Karpas-422 (cell line): ENCODE measurements around the gene PTPRD. TPM values are rescaled to one million over a fixed set of nuclear protein-coding genes. Genes with fewer than 3 reads are reported as not detected.

Experiments used
- DNase-seq: peaks from one replicate; pipeline ENCODE4 v3.0.0-alpha.2; 2015
- H2AFZ ChIP-seq: fragments of 200-600 bp; sonication (generic); 2 replicates; pipeline ENCODE4 v1.6.1; 2014; ENCODE audit warnings: antibody characterized with exemption, low read length, mixed read lengths
- H3K27ac ChIP-seq: fragments of 200-600 bp; sonication (generic); 2 replicates; pipeline ENCODE4 v1.5.1; 2014; ENCODE audit warnings: mild to moderate bottlenecking, low read length, moderate library complexity
- H3K27me3 ChIP-seq: fragments of 200-600 bp; sonication (generic); 2 replicates; pipeline ENCODE4 v1.6.1; 2014; ENCODE audit warnings: low read length, mixed read lengths
- H3K36me3 ChIP-seq: fragments of 200-600 bp; sonication (generic); 2 replicates; pipeline ENCODE4 v1.6.1; 2014; ENCODE audit warnings: low read length, mixed read lengths; ENCODE audit not compliant: insufficient read depth
- H3K4me1 ChIP-seq: fragments of 200-600 bp; sonication (generic); 2 replicates; pipeline ENCODE4 v1.6.1; 2014; ENCODE audit warnings: mild to moderate bottlenecking, low read length, mixed read lengths
- H3K4me2 ChIP-seq: fragments of 200-600 bp; sonication (generic); 2 replicates; pipeline ENCODE4 v1.6.1; 2014; ENCODE audit warnings: low read length, low read depth, mild to moderate bottlenecking; ENCODE audit not compliant: poor library complexity, severe bottlenecking
- H3K4me3 ChIP-seq: fragments of 200-600 bp; sonication (generic); 2 replicates; pipeline ENCODE4 v1.5.1; 2014; ENCODE audit warnings: mild to moderate bottlenecking, antibody characterized with exemption, low read length, mixed read lengths
- H3K79me2 ChIP-seq: fragments of 200-600 bp; sonication (generic); 2 replicates; pipeline ENCODE4 v1.6.1; 2014; ENCODE audit warnings: mild to moderate bottlenecking, low read length, mixed read lengths
- H3K9ac ChIP-seq: fragments of 200-600 bp; sonication (generic); 2 replicates; pipeline ENCODE4 v1.6.0; 2014; ENCODE audit warnings: low read length
- H3K9me2 ChIP-seq: fragments of 200-600 bp; sonication (generic), shearing (Covaris generic); replicated peaks from 2 replicates; pipeline ENCODE4 v1.6.0; 2014; ENCODE audit warnings: mild to moderate bottlenecking, low read length, moderate library complexity; ENCODE audit not compliant: insufficient read depth
- H3K9me3 ChIP-seq: fragments of 300-700, 200-600 bp; sonication (generic); 2 replicates; pipeline ENCODE4 v1.6.1; 2014; ENCODE audit warnings: low read length, mixed read lengths
- H4K20me1 ChIP-seq: fragments of 200-600 bp; sonication (generic); 2 replicates; pipeline ENCODE4 v1.6.1; 2014; ENCODE audit warnings: mild to moderate bottlenecking, antibody characterized with exemption, low read length, low read depth; ENCODE audit not compliant: insufficient read depth
- total RNA-seq: library from RNA; depleted of rRNA; stranded (reverse); fragments of >200 nt; shearing (Covaris generic); gene quantifications from 2 replicates; pipeline ENCODE4 v1.2.3, GENCODE V29; 2014; ENCODE audit warnings: low replicate concordance

The PTPRD gene
- total RNA-seq, 1 experiment from 2014 or later: 0.63 TPM

DNA sequence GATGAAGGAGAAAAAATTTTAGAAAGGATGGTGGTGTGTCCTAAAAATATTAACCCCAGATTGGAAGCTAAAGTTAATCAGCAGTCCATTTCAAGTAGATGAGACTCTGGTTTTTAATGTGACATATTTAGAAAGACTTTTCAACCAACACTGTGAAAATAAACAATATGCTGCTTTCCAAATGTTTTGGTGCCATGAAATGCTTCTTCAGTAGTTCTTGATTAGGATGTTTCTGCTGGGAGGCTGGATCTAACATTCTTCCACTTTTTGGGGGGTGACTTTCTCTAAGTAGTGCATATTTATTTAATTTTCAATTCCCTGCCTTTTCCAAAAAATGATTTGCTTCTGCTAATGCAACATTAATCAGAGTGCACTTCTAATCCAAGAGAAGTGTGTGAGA, 2219.9 kb downstream of the PTPRD start:
- Histone ChIP-seq H3K4me1 (no peaks in the 10 kb centered on the region), H3K9me2 (no peaks in the 10 kb centered on the region), H4K20me1 (no peaks in the 10 kb centered on the region), H3K27ac (no peak overlapping the region), H3K4me3 (no peak overlapping the region), H3K36me3 (no peaks in the 10 kb centered on the region), H3K4me2 (no peak overlapping the region), H3K9me3 (peaks cover 18% of the 10 kb centered on the region; the same call in 1 of the 2 replicates), H2AFZ (no peak overlapping the region), H3K27me3 (no peaks in the 10 kb centered on the region), H3K9ac (no peak overlapping the region), H3K79me2 (no peaks in the 10 kb centered on the region)
- no peak for DNase-seq

DNA sequence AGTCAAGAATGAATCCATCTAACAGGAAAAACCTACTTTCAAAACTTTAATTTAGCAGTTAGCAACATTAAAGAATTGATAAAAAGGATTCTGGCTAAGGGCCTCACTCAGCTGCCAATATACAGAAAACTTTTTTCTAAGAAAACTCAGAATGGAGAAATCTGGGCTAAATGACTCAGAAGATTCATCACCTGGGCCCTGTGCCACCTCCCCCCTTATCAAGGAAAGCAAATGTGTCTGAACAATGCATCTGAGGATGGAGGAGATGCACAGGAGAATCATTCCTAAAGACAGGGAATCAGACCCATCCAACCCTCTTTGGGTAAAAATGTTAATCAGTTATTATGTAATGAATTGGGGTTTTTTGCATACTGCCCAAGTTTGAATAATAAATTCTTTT, 2221.2 kb downstream of the PTPRD start:
- Histone ChIP-seq H3K9me3 (peaks cover 18% of the 10 kb centered on the region; the same call in 1 of the 2 replicates), H3K79me2 (no peaks in the 10 kb centered on the region), H3K9me2 (no peaks in the 10 kb centered on the region), H3K9ac (no peak overlapping the region), H4K20me1 (no peaks in the 10 kb centered on the region), H2AFZ (no peak overlapping the region), H3K36me3 (no peaks in the 10 kb centered on the region), H3K27ac (no peak overlapping the region), H3K27me3 (no peaks in the 10 kb centered on the region), H3K4me1 (no peaks in the 10 kb centered on the region), H3K4me2 (no peak overlapping the region), H3K4me3 (no peak overlapping the region)
- DNase-seq: no peak

DNA sequence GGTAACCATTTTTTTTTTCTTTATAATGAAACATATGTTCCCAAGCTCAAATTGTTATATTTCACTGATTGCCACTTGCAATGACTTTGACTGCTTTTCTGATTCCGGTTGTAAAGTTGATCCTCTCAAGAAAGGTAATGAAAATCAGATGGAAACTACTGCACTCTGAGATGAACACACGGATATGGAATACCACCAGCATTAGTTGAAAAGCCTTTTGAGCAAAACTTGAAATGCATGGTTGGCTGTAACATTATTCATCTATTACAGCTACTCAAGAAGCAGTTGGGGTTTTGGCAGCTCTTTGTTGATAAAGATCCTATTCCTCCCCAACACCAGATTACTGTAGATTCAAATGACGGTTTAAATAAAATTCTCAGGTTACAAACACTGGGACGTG, 2221.7 kb downstream of the PTPRD start:
- Histone ChIP-seq H3K79me2 (no peaks in the 10 kb centered on the region), H2AFZ (no peak overlapping the region), H3K4me1 (no peaks in the 10 kb centered on the region), H3K4me2 (no peak overlapping the region), H3K36me3 (no peaks in the 10 kb centered on the region), H3K27me3 (no peaks in the 10 kb centered on the region), H3K4me3 (no peak overlapping the region), H3K27ac (no peak overlapping the region), H3K9me2 (no peaks in the 10 kb centered on the region), H4K20me1 (no peaks in the 10 kb centered on the region), H3K9ac (no peak overlapping the region), H3K9me3 (peaks cover 18% of the 10 kb centered on the region)
- DNase-seq: no peak

DNA sequence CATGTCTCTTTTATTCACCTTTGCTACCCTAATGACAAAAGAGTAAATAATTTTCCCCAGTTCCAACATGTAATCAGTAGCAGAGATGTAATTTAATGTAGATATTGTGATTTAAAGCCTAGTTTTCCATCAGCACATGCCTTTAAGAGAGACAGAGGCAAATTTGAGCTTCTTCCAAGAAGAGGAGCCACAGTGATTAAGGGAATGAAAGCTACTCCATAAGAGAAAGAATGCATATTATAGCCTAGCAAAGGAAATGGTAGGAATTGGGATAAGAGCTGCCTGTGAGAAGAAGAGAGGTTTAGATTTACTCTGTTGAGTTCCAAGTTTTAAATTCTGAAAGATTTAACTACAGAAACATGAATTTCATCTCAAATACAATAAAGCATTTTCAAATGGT, 2222.2 kb downstream of the PTPRD start:
- Histone ChIP-seq H3K36me3 (no peaks in the 10 kb centered on the region), H3K9ac (no peak overlapping the region), H3K4me3 (no peak overlapping the region), H3K9me3 (peaks cover 18% of the 10 kb centered on the region), H2AFZ (no peak overlapping the region), H3K4me1 (no peaks in the 10 kb centered on the region), H3K4me2 (no peak overlapping the region), H3K27me3 (no peaks in the 10 kb centered on the region), H4K20me1 (no peaks in the 10 kb centered on the region), H3K27ac (no peak overlapping the region), H3K9me2 (no peaks in the 10 kb centered on the region), H3K79me2 (no peaks in the 10 kb centered on the region)
- no peak for DNase-seq

DNA sequence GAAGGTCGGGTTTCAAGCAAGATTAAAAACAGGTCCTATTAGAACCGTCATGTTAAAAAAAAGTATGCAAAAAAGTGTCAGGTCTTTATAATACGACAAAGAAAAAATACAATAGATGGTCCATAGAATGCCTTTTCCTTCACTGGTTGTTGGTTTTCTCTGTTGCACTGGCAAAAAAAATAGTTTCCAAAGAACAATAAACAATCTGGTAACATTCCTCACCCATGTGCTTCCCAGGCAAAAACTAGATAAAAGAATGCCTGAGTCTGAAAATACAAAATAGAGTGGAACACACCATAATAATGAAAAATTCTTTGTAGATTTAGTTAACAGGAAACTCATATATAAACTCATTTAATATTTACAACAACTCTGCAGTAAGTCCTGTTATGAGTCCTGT, 2223.3 kb downstream of the PTPRD start:
- Histone ChIP-seq H3K27me3 (no peaks in the 10 kb centered on the region), H2AFZ (no peak overlapping the region), H3K9me2 (no peaks in the 10 kb centered on the region), H3K79me2 (no peaks in the 10 kb centered on the region), H3K4me1 (no peaks in the 10 kb centered on the region), H3K36me3 (no peaks in the 10 kb centered on the region), H3K4me2 (no peak overlapping the region), H3K4me3 (no peak overlapping the region), H3K27ac (no peak overlapping the region), H3K9ac (no peak overlapping the region), H4K20me1 (no peaks in the 10 kb centered on the region), H3K9me3 (peaks cover 23% of the 10 kb centered on the region)
- DNase-seq: no peak

DNA sequence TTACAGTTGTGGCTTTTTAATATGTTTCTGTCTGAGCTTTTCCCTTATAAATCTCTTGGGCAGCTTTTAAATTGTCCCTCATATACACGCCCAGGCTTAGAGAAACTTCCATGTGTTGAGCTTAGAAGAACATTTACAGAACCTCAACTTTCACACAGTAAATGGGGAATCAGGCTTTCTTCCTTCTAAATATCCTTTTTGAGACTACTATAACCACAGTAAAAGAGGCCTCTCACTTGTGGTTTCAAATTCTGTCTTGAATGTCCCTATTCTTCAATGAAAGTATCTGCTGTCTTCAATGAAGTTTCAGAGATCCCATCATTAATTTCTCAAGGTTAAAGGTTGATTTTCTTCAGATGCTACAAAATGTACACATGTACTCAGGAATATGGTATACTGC, 2224.7 kb downstream of the PTPRD start:
- Histone ChIP-seq H3K27ac (no peak overlapping the region), H2AFZ (no peak overlapping the region), H3K79me2 (no peaks in the 10 kb centered on the region), H4K20me1 (no peaks in the 10 kb centered on the region), H3K27me3 (no peaks in the 10 kb centered on the region), H3K4me2 (no peak overlapping the region), H3K36me3 (no peaks in the 10 kb centered on the region), H3K9ac (no peak overlapping the region), H3K4me3 (no peak overlapping the region), H3K4me1 (no peaks in the 10 kb centered on the region), H3K9me2 (no peaks in the 10 kb centered on the region), H3K9me3 (peaks cover 20% of the 10 kb centered on the region)
- DNase-seq: no peak

DNA sequence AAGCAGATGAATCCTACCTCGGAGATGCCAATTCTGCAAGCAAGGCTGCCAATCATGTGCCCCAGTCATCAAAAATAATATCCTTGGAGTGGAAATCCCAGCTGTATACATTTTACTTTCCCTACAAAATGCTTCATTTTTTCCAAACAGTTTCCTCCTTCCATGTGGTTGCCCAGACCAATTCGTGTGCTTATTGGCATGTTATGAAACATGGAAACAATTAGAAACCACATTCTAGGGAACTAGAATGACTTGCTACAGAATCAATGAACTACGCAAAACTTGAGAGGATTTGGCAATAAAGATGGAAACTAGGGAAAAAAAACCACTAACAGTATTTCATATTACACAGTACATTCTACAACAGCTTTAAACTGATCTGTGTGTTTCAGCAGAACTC, 2228.7 kb downstream of the PTPRD start:
- H3K36me3 ChIP-seq: no peaks in the 10 kb centered on the region
- no peak for DNase-seq
- H3K4me1 ChIP-seq: no peaks in the 10 kb centered on the region
- no peak overlapping the region for H3K27ac ChIP-seq
- H3K9ac ChIP-seq: no peak overlapping the region
- H3K9me2 ChIP-seq: no peaks in the 10 kb centered on the region
- H2AFZ ChIP-seq: no peak overlapping the region
- peaks cover 7% of the 10 kb centered on the region for H3K9me3 ChIP-seq
- no peak overlapping the region for H3K4me2 ChIP-seq
- H3K79me2 ChIP-seq: no peaks in the 10 kb centered on the region
- no peak overlapping the region for H3K4me3 ChIP-seq
- no peaks in the 10 kb centered on the region for H3K27me3 ChIP-seq
- no peaks in the 10 kb centered on the region for H4K20me1 ChIP-seq

DNA sequence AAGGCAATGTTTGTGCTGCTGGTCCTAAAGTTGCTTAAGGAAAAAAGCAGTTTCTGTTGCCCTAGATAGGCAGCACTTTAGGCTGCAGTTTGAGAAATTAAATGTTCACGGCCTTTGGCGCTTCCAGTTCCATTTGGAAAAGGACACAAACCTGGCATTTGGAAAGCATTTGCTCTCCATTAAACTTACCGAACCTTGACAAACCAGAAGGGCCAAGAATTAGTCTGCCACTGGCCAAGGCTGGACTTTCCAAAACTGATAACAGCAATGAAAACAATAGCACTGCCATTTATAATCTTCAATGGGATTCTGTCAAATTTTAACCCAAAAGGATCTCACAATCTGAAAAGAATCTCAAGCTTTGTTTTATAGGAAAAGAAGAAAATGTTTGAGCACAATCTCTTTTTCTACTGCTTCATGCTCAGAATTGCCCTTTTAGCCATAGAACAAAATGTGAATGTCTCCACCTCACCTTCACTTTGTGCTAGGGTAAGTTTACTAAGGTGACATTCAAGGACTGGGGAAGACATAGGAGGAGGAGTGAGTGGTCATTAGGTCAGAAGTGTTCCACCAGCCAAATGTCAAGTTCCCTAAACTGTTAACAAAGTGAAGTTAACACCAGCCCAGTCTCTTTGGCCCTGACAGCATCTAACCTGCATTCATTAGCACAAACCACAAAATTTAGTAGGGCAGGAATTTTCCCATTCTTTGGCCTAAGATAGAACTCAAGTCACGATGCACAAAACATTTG, 2229.8 kb downstream of the PTPRD start:
- H3K79me2 ChIP-seq: no peaks in the 10 kb centered on the region

More for the DNA sequence above, 2229.8 kb downstream of the PTPRD start:
- H3K4me3 ChIP-seq: no peak overlapping the region
- H3K27ac ChIP-seq: no peak overlapping the region
- H3K9me2 ChIP-seq: no peaks in the 10 kb centered on the region
- no peaks in the 10 kb centered on the region for H3K4me1 ChIP-seq
- no peaks in the 10 kb centered on the region for H4K20me1 ChIP-seq
- DNase-seq: no peak
- peaks cover 5% of the 10 kb centered on the region; the same call in 1 of the 2 replicates for H3K9me3 ChIP-seq
- H2AFZ ChIP-seq: no peak overlapping the region
- H3K36me3 ChIP-seq: no peaks in the 10 kb centered on the region
- no peaks in the 10 kb centered on the region for H3K27me3 ChIP-seq
- H3K9ac ChIP-seq: no peak overlapping the region
- no peak overlapping the region for H3K4me2 ChIP-seq
